ENCODE results near the gene MKRN1. TPM values are rescaled to one million over a fixed set of nuclear protein-coding genes. Genes with fewer than 3 reads are reported as not detected.

The MKRN1 gene
- total and polyA plus RNA-seq, 2 experiments from 2014 or later, result 63.7 to 71.5 TPM

DNA sequence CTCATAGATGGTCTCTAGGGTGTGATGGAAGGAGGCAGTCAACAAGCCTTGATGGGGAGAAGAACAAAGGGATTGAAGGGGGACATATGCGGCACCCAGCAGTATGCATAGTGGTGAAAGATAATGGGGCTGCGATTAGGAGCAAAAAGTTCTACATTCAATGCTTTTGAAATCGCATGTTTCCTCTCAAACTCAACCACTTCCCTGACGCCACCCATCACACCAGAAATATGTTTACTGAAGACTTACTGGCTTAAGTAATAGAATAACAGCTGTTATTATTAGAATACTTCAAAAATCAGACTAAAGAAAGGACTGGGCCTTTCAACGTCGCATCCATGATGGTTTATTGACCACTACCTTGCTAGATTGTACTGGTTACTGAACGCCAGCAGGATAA, 31.5 kb downstream of the MKRN1 start:
- H2AFZ ChIP-seq, result no peak overlapping the region
- 83% methylated on average over 7 of the region's 7 CpGs for WGBS (ENCODE audit: low lambda C conversion rate, missing lambda C conversion rate)
- H3K27me3 ChIP-seq, result no peaks in the 10 kb centered on the region
- H3K79me2 ChIP-seq, result no peaks in the 10 kb centered on the region
- no peaks in the 10 kb centered on the region for H3K36me3 ChIP-seq (replicated peaks; ENCODE audit: insufficient read depth, low read depth)
- H3K4me2 ChIP-seq, result no peak overlapping the region
- no peaks in the 10 kb centered on the region for H3K9me3 ChIP-seq (ENCODE audit: low read depth)
- H3K4me1 ChIP-seq (ENCODE audit: insufficient read depth), result no peaks in the 10 kb centered on the region
- no peaks in the 10 kb centered on the region for H3K9me2 ChIP-seq (replicated peaks; ENCODE audit: insufficient read depth)
- no peaks in the 10 kb centered on the region for H4K20me1 ChIP-seq (ENCODE audit: insufficient read depth, poor library complexity, severe bottlenecking)
- DNase-seq (ENCODE audit: low spot score), result no peak
- H3K27ac ChIP-seq, result no peak overlapping the region
- TF ChIP-seq EZH2 (IDR thresholded peaks at IDR 0.05; ENCODE audit: borderline replicate concordance) (no peak), EZH2phosphoT487 (IDR thresholded peaks at IDR 0.05; ENCODE audit: low read depth, severe bottlenecking, unreplicated experiment) (no peak)
- TF ChIP-seq, protein P1, sequence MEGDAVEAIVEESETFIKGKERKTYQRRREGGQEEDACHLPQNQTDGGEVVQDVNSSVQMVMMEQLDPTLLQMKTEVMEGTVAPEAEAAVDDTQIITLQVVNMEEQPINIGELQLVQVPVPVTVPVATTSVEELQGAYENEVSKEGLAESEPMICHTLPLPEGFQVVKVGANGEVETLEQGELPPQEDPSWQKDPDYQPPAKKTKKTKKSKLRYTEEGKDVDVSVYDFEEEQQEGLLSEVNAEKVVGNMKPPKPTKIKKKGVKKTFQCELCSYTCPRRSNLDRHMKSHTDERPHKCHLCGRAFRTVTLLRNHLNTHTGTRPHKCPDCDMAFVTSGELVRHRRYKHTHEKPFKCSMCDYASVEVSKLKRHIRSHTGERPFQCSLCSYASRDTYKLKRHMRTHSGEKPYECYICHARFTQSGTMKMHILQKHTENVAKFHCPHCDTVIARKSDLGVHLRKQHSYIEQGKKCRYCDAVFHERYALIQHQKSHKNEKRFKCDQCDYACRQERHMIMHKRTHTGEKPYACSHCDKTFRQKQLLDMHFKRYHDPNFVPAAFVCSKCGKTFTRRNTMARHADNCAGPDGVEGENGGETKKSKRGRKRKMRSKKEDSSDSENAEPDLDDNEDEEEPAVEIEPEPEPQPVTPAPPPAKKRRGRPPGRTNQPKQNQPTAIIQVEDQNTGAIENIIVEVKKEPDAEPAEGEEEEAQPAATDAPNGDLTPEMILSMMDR (IDR thresholded peaks at IDR 0.05; ENCODE audit: poor library complexity), result no peak
- H3K4me3 ChIP-seq, result no peak overlapping the region

DNA sequence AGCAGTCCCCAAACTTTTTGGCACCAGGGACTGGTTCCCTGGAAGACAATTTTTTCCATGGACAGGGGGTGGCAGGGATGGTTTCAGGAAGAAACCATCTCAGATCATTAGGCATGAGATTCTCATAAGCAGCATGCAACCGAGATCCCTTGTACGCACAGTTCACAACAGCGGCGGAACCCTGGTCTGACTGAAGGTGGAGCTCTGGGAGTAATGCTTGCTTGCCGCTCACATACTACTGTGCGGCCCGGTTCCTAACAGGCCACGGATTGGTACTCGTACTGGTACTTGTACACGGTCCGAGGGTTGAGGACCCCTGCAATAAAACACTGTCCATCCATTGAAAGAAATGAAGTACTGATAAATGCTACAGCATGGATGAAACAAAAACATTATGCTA, 32.8 kb downstream of the MKRN1 start:
- no peaks in the 10 kb centered on the region for H3K27me3 ChIP-seq
- no peaks in the 10 kb centered on the region for H3K9me2 ChIP-seq (replicated peaks; ENCODE audit: insufficient read depth)
- TF ChIP-seq EZH2phosphoT487 (IDR thresholded peaks at IDR 0.05; ENCODE audit: low read depth, severe bottlenecking, unreplicated experiment) (no peak), EZH2 (IDR thresholded peaks at IDR 0.05; ENCODE audit: borderline replicate concordance) (no peak)
- TF ChIP-seq, protein P1 (IDR thresholded peaks at IDR 0.05; ENCODE audit: poor library complexity), result no peak
- no peak overlapping the region for H3K27ac ChIP-seq
- no peak overlapping the region for H2AFZ ChIP-seq
- H3K4me1 ChIP-seq (ENCODE audit: insufficient read depth), result no peaks in the 10 kb centered on the region
- no peak for DNase-seq (ENCODE audit: low spot score)
- H3K36me3 ChIP-seq (replicated peaks; ENCODE audit: insufficient read depth, low read depth), result no peaks in the 10 kb centered on the region
- no peaks in the 10 kb centered on the region for H3K9me3 ChIP-seq (ENCODE audit: low read depth)
- WGBS (ENCODE audit: low lambda C conversion rate, missing lambda C conversion rate), result 97% methylated on average over 11 of the region's 11 CpGs
- no peak overlapping the region for H3K4me3 ChIP-seq
- H4K20me1 ChIP-seq (ENCODE audit: insufficient read depth, poor library complexity, severe bottlenecking), result no peaks in the 10 kb centered on the region
- H3K4me2 ChIP-seq, result no peak overlapping the region
- H3K79me2 ChIP-seq, result no peaks in the 10 kb centered on the region

DNA sequence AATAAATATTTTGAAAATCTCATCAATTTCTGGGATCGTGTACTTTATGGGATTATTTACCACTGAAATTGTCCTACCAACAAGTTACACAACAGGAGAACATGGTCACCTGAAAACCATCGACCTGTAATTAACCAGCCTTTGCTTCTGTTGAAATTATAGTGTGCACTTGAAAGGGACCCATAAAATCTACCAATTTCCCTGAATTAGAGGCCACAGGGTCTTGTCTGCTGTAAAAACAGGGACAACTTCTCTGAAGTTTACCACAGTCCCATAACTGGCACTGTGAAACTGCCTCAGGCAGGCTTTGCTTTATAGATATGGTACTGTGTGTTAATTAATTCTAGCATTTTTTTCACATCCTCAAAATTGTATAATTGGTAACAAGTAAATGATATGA, 37.8 kb downstream of the MKRN1 start:
- Histone ChIP-seq H3K79me2 (no peaks in the 10 kb centered on the region), H3K27me3 (no peaks in the 10 kb centered on the region), H3K4me2 (no peak overlapping the region), H3K27ac (no peak overlapping the region), H3K36me3 (replicated peaks; ENCODE audit: insufficient read depth, low read depth) (no peaks in the 10 kb centered on the region), H3K4me1 (ENCODE audit: insufficient read depth) (no peaks in the 10 kb centered on the region), H3K9me3 (ENCODE audit: low read depth) (no peaks in the 10 kb centered on the region), H4K20me1 (ENCODE audit: insufficient read depth, poor library complexity, severe bottlenecking) (no peaks in the 10 kb centered on the region), H3K4me3 (no peak overlapping the region), H2AFZ (no peak overlapping the region), H3K9me2 (replicated peaks; ENCODE audit: insufficient read depth) (no peaks in the 10 kb centered on the region)
- no peak for DNase-seq (ENCODE audit: low spot score)
- TF ChIP-seq, protein P1 (IDR thresholded peaks at IDR 0.05; ENCODE audit: poor library complexity), result no peak
- no peak for TF ChIP-seq EZH2phosphoT487 (IDR thresholded peaks at IDR 0.05; ENCODE audit: low read depth, severe bottlenecking, unreplicated experiment)
- no peak for TF ChIP-seq EZH2 (IDR thresholded peaks at IDR 0.05; ENCODE audit: borderline replicate concordance)
- 82% methylated on average over 2 of the region's 2 CpGs for WGBS (ENCODE audit: low lambda C conversion rate, missing lambda C conversion rate)

DNA sequence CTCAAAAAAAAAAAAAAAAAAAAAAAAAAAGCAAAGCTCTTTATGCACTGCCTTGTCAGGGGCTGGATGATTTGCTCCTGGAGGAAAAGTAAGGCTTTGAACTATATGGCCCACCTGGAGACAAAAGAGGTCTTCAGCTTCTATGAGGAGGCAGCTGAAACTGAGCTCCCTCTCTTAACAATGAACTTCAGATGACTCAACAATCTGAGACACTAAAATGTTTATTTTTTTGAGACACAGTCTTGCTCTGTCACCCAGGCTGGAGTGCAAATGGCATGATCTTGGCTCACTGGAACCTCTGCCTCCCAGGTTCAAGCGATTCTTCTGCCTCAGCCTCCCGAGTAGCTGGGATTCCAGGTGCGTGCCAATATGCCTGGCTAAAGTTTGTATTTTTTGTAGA, 38.7 kb downstream of the MKRN1 start:
- H3K36me3 ChIP-seq (replicated peaks; ENCODE audit: insufficient read depth, low read depth), result no peaks in the 10 kb centered on the region
- H3K9me3 ChIP-seq (ENCODE audit: low read depth), result no peaks in the 10 kb centered on the region
- H3K4me3 ChIP-seq, result no peak overlapping the region
- no peaks in the 10 kb centered on the region for H3K4me1 ChIP-seq (ENCODE audit: insufficient read depth)
- H3K9me2 ChIP-seq (replicated peaks; ENCODE audit: insufficient read depth), result no peaks in the 10 kb centered on the region
- no peaks in the 10 kb centered on the region for H4K20me1 ChIP-seq (ENCODE audit: insufficient read depth, poor library complexity, severe bottlenecking)
- TF ChIP-seq EZH2 (IDR thresholded peaks at IDR 0.05; ENCODE audit: borderline replicate concordance) (no peak), EZH2phosphoT487 (IDR thresholded peaks at IDR 0.05; ENCODE audit: low read depth, severe bottlenecking, unreplicated experiment) (no peak)
- TF ChIP-seq, protein P1 (IDR thresholded peaks at IDR 0.05; ENCODE audit: poor library complexity), result no peak
- H2AFZ ChIP-seq, result no peak overlapping the region
- H3K27ac ChIP-seq, result no peak overlapping the region
- no peaks in the 10 kb centered on the region for H3K79me2 ChIP-seq
- 98% methylated on average over 3 of the region's 3 CpGs for WGBS (ENCODE audit: low lambda C conversion rate, missing lambda C conversion rate)
- no peak overlapping the region for H3K4me2 ChIP-seq
- no peak for DNase-seq (ENCODE audit: low spot score)
- H3K27me3 ChIP-seq, result no peaks in the 10 kb centered on the region
